Stimulated activated CD8-positive, alpha-beta memory T cell treated with anti-CD3 and anti-CD28 coated beads, Interleukin-4, amount 100 ng/mL, for 1 hour (primary cell): ENCODE measurements around the gene HAP1.

Source experiments
- DNase-seq, 2 donors: peaks; one replicate each; pipeline ENCODE4 v3.0.0-alpha.2; 2020; ENCODE audit warnings: low read depth in 2 of 2, low spot score in 1 of 2

Gene HAP1

GRCh38 chr17:41763327-41763726 lies 28.9 kb upstream of the HAP1 start:
- no peak for DNase-seq

- no peak for DNase-seq
Observed at GRCh38 chr17:41762841-41763240, 28.4 kb upstream of the HAP1 start.

GRCh38 chr17:41762391-41762790 lies 27.9 kb upstream of the HAP1 start:
- DNase-seq, result no peak

GRCh38 chr17:41760878-41761277 lies 26.4 kb upstream of the HAP1 start:
- DNase-seq, result no peak

- no peak for DNase-seq
Observed at GRCh38 chr17:41758601-41759000, 24.2 kb upstream of the HAP1 start.

GRCh38 chr17:41754066-41754465 lies 19.6 kb upstream of the HAP1 start:
- DNase-seq, result no peak

GRCh38 chr17:41751288-41751687 lies 16.8 kb upstream of the HAP1 start:
- no peak for DNase-seq

GRCh38 chr17:41750862-41751261 lies 16.4 kb upstream of the HAP1 start:
- DNase-seq, result no peak

- DNase-seq, result no peak
Observed at GRCh38 chr17:41748275-41748674, 13.8 kb upstream of the HAP1 start.

- DNase-seq, result no peak
Observed at GRCh38 chr17:41741709-41742108, 7.3 kb upstream of the HAP1 start.

GRCh38 chr17:41740506-41740905 lies 6.1 kb upstream of the HAP1 start:
- no peak for DNase-seq

- no peak for DNase-seq
Observed at GRCh38 chr17:41739661-41740352, 5.4 kb upstream of the HAP1 start.

- DNase-seq, result no peak
Observed at GRCh38 chr17:41738801-41739112, 4.3 kb upstream of the HAP1 start.

- DNase-seq, result peak; percentile 61 to 65
Observed at GRCh38 chr17:41738077-41738800, 3.8 kb upstream of the HAP1 start.

- no peak for DNase-seq
Observed at GRCh38 chr17:41737680-41738023, 3.2 kb upstream of the HAP1 start.

GRCh38 chr17:41736983-41737679 lies 2.7 kb upstream of the HAP1 start:
- no peak for DNase-seq

GRCh38 chr17:41735744-41736143 lies 1.3 kb upstream of the HAP1 start:
- DNase-seq, result no peak

- DNase-seq, result no peak
Observed at GRCh38 chr17:41734949-41735313, 488 bp upstream of the HAP1 start.

GRCh38 chr17:41733348-41734138 lies 900 bp downstream of the HAP1 start:
- no peak for DNase-seq

- no peak for DNase-seq
Observed at GRCh38 chr17:41731836-41732235, 2.6 kb downstream of the HAP1 start.

- no peak for DNase-seq
Observed at GRCh38 chr17:41730479-41730878, 4.0 kb downstream of the HAP1 start.

- no peak for DNase-seq
Observed at GRCh38 chr17:41728056-41728455, 6.4 kb downstream of the HAP1 start.
